ENCODE results near the gene ACP7.

Gene ACP7

DNA sequence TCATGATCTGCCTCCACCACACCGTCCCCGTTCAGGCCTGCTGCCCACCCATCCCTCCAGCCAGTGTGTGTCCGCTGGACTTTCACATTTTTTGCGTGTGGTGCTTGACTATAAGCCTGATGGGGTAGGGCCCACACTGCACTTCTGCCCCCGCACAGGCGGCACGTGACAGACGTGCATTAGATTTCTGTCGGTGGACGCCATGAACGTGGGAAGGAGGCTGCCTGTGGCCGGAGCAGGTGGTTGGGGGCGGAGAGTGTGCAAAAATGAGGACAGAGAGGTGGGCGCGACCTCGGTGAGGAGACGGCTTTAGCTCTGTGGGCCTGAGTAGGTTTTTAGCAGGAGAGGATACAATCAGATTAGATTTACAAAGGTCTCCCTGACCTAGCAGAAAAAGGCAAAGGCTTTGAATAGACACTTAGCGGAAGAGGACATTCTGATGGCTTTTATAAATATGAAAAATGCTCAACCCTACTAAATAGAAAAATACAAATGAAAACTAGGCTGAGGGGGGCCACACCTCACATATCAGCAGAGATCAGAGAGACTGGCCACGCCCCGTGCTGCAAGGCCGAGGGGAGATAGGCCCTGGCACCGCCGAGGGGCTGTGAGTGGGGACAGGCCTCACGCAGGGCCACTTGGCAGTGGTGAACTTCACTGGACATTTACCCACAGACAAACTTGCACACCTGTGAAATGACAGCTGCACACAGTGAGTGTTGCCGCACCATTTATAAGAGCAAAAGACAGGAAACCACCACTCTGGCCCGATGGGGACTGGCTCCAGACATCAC lies 66.8 kb downstream of the ACP7 start:
- Histone ChIP-seq H3K4me3 (ENCODE audit: low read depth, low read length) (no peak overlapping the region), H3K4me1 (peaks cover 14% of the 10 kb centered on the region), H3K27me3 (no peaks in the 10 kb centered on the region), H3K36me3 (peaks cover 4% of the 10 kb centered on the region; the same call in 1 of the 2 replicates), H3K9me3 (no peaks in the 10 kb centered on the region)
- no peak for TF ChIP-seq CTCF (IDR thresholded peaks at IDR 0.05; ENCODE audit: low read depth, low read length)
- no peak for DNase-seq

DNA sequence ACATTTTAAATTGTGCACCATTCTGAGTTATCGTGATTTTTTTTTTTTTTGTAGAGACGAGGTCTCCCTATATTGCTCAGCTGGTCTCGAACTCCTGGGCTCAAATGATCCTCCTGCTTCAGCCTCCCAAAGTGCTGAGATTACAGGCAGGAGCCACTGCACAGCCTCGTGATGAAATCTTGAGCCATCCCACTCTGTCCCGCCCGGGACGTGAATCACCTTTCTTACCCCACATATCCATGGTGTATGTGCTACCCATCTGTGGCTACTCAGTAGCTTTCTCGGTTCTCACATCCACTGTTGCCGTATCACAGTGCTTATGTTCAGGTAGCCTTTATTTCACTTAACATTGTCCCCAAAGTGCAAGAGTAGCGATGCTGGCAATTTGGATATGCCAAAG lies 67.9 kb downstream of the ACP7 start:
- no peak for TF ChIP-seq CTCF (IDR thresholded peaks at IDR 0.05; ENCODE audit: low read depth, low read length)
- peaks cover 14% of the 10 kb centered on the region for H3K4me1 ChIP-seq
- DNase-seq = no peak
- H3K36me3 ChIP-seq = peaks cover 4% of the 10 kb centered on the region; the same call in 1 of the 2 replicates
- no peak overlapping the region for H3K4me3 ChIP-seq (ENCODE audit: low read depth, low read length)
- H3K27me3 ChIP-seq = no peaks in the 10 kb centered on the region
- H3K9me3 ChIP-seq = no peaks in the 10 kb centered on the region

DNA sequence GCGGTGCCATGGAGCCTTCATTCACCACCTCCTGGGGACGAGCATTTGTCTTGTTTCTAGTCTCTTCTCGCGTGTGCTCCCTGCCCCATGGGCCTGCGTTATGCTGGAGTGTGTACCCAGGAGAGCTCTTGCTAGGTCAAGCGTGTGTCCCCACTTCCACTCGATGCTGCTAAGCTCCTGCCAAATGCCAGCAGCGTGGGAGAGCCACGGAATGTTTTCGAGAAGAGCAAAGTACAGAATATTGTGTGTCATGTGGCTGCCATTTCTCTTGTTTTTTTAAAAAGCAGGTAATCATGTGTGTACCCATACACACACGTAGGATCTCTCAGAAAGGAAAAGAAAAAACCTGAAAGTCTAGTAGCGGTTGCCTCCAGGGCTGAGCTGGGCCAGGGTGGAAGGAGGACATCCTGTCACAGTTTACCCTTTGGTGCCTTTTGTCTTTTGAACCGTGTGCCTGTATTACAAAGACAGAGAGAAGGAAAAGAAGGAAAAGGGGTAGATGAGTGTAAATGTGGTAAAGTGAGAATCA lies 70.0 kb downstream of the ACP7 start:
- Histone ChIP-seq H3K9me3 (no peaks in the 10 kb centered on the region), H3K4me1 (peaks cover 14% of the 10 kb centered on the region), H3K4me3 (ENCODE audit: low read depth, low read length) (no peak overlapping the region), H3K36me3 (no peaks in the 10 kb centered on the region; the same call in 1 of the 2 replicates), H3K27me3 (no peaks in the 10 kb centered on the region)
- TF ChIP-seq CTCF (IDR thresholded peaks at IDR 0.05; ENCODE audit: low read depth, low read length) = no peak
- DNase-seq = no peak

DNA sequence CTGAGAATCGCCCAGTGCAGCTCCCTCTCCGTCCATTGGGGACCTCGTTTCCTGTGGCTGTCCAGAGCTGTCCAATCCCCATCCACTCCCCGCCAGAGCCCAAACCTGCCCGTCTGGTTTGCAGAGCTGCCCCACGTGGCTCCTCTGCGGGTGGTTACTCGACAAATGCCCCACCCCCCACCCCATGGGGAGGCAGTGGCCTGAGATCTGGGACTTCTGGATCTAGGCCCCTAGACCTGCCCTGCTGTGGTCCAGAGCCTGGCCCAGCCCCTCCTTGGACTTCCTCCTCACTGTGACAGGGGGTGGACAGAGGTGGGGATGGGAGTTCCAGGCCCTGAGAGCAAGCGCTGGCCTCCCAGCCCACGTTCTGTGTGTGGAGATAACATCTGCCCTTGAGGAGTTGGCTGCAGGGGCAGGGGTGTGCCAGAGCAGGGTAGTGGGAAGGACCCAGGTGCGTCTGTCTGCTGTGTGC lies 70.5 kb downstream of the ACP7 start:
- Histone ChIP-seq H3K4me3 (ENCODE audit: low read depth, low read length) (no peak overlapping the region), H3K4me1 (peaks cover 14% of the 10 kb centered on the region)
- peak; percentile 15; the same call in 1 of the 2 replicates for TF ChIP-seq CTCF (IDR thresholded peaks at IDR 0.05; ENCODE audit: low read depth, low read length)

GRCh38 chr19:39155114-39155700 lies 71.0 kb downstream of the ACP7 start:
- Histone ChIP-seq H3K27me3 (no peaks in the 10 kb centered on the region), H3K9me3 (no peaks in the 10 kb centered on the region), H3K36me3 (no peaks in the 10 kb centered on the region; the same call in 1 of the 2 replicates), H3K4me3 (ENCODE audit: low read depth, low read length) (no peak overlapping the region), H3K4me1 (peaks cover 14% of the 10 kb centered on the region)
- peak; percentile 10 for DNase-seq
- TF ChIP-seq CTCF (IDR thresholded peaks at IDR 0.05; ENCODE audit: low read depth, low read length) = no peak

More for the DNA sequence above, 70.5 kb downstream of the ACP7 start:
- peak; percentile 80 for DNase-seq
- no peaks in the 10 kb centered on the region for H3K9me3 ChIP-seq
- H3K36me3 ChIP-seq = no peaks in the 10 kb centered on the region; the same call in 1 of the 2 replicates
- H3K27me3 ChIP-seq = no peaks in the 10 kb centered on the region

All from BE2C (cell line).